Testis (tissue), 2 donors: ENCODE results near the gene PODNL1.
"Not testable (repeated sequence)": the region's sequence is repeated elsewhere in the genome, so short reads cannot be mapped to it uniquely, and the experiment has no call there.

ENCODE experiments used
- POLR2A ChIP-seq: fragments of 450-650 bp; IDR thresholded peaks from one replicate; pipeline ENCODE4 v1.6.1; 2017; ENCODE audit warnings: antibody characterized with exemption, mild to moderate bottlenecking, moderate library complexity
- TF ChIP-seq, protein P1 (sequence below), 3 experiments: fragments of 450-650 bp in 2 of 3; fragments of 200-600 bp in 1 of 3; sonication (generic) in 1 of 3; IDR thresholded peaks; one replicate each; pipeline ENCODE4 v1.5.1; 2016 to 2019; ENCODE audit warnings: antibody characterized with exemption in 3 of 3, mild to moderate bottlenecking in 2 of 3, moderate library complexity in 1 of 3

- TF ChIP-seq, protein P1, sequence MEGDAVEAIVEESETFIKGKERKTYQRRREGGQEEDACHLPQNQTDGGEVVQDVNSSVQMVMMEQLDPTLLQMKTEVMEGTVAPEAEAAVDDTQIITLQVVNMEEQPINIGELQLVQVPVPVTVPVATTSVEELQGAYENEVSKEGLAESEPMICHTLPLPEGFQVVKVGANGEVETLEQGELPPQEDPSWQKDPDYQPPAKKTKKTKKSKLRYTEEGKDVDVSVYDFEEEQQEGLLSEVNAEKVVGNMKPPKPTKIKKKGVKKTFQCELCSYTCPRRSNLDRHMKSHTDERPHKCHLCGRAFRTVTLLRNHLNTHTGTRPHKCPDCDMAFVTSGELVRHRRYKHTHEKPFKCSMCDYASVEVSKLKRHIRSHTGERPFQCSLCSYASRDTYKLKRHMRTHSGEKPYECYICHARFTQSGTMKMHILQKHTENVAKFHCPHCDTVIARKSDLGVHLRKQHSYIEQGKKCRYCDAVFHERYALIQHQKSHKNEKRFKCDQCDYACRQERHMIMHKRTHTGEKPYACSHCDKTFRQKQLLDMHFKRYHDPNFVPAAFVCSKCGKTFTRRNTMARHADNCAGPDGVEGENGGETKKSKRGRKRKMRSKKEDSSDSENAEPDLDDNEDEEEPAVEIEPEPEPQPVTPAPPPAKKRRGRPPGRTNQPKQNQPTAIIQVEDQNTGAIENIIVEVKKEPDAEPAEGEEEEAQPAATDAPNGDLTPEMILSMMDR (IDR thresholded peaks at IDR 0.05), result not testable (repeated sequence)
- TF ChIP-seq POLR2A, result not testable (repeated sequence)
Observed at GRCh38 chr19:13922118-13922517, 16.1 kb downstream of the PODNL1 start.
